Gastroesophageal sphincter (tissue), 3 donors: ENCODE data around the gene THUMPD2.

Experiments used
- EP300 ChIP-seq: sonication (generic); formaldehyde crosslinking; IDR thresholded peaks from one replicate; pipeline ENCODE4 v1.6.1; 2017; ENCODE audit warnings: antibody characterized with exemption, mild to moderate bottlenecking
- POLR2A ChIP-seq, 2 donors: fragments of 450-650 bp; IDR thresholded peaks; one replicate each; pipeline ENCODE4 v1.6.1; 2017; ENCODE audit warnings: antibody characterized with exemption in 2 of 2, mild to moderate bottlenecking in 2 of 2, moderate library complexity in 1 of 2
- POLR2AphosphoS5 ChIP-seq: sonication (generic); formaldehyde crosslinking; IDR thresholded peaks from one replicate; pipeline ENCODE4 v1.6.1; 2017; ENCODE audit warnings: antibody characterized with exemption
- TF ChIP-seq, protein P1 (sequence below), 4 experiments: fragments of 200-600 bp in 2 of 4; fragments of 450-650 bp in 2 of 4; sonication (generic) in 1 of 4; IDR thresholded peaks; one replicate each; pipeline ENCODE4 v1.5.1; 2017 to 2019; ENCODE audit warnings: antibody characterized with exemption in 4 of 4, mild to moderate bottlenecking in 2 of 4, moderate library complexity in 2 of 4

GRCh38 chr2:39725401-39725800 lies 53.7 kb downstream of the THUMPD2 start:
- TF ChIP-seq, protein P1, sequence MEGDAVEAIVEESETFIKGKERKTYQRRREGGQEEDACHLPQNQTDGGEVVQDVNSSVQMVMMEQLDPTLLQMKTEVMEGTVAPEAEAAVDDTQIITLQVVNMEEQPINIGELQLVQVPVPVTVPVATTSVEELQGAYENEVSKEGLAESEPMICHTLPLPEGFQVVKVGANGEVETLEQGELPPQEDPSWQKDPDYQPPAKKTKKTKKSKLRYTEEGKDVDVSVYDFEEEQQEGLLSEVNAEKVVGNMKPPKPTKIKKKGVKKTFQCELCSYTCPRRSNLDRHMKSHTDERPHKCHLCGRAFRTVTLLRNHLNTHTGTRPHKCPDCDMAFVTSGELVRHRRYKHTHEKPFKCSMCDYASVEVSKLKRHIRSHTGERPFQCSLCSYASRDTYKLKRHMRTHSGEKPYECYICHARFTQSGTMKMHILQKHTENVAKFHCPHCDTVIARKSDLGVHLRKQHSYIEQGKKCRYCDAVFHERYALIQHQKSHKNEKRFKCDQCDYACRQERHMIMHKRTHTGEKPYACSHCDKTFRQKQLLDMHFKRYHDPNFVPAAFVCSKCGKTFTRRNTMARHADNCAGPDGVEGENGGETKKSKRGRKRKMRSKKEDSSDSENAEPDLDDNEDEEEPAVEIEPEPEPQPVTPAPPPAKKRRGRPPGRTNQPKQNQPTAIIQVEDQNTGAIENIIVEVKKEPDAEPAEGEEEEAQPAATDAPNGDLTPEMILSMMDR (IDR thresholded peaks at IDR 0.05), result no peak
- TF ChIP-seq POLR2A (IDR thresholded peaks at IDR 0.05), result no peak
- TF ChIP-seq POLR2AphosphoS5, result no peak
- no peak for TF ChIP-seq EP300
